ENCODE data around the gene PROX1.

Gene PROX1

GRCh38 chr1:214067397-214067796 lies 79.6 kb downstream of the PROX1 start:
- H2AFZ ChIP-seq (ENCODE audit: low read depth): no peak overlapping the region
- no peak overlapping the region for H3K27ac ChIP-seq
- H3K9ac ChIP-seq: no peak overlapping the region
- TF ChIP-seq, protein P1, sequence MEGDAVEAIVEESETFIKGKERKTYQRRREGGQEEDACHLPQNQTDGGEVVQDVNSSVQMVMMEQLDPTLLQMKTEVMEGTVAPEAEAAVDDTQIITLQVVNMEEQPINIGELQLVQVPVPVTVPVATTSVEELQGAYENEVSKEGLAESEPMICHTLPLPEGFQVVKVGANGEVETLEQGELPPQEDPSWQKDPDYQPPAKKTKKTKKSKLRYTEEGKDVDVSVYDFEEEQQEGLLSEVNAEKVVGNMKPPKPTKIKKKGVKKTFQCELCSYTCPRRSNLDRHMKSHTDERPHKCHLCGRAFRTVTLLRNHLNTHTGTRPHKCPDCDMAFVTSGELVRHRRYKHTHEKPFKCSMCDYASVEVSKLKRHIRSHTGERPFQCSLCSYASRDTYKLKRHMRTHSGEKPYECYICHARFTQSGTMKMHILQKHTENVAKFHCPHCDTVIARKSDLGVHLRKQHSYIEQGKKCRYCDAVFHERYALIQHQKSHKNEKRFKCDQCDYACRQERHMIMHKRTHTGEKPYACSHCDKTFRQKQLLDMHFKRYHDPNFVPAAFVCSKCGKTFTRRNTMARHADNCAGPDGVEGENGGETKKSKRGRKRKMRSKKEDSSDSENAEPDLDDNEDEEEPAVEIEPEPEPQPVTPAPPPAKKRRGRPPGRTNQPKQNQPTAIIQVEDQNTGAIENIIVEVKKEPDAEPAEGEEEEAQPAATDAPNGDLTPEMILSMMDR (conservative IDR thresholded peaks at IDR 0.05; ENCODE audit: low read depth, low read length): no peak
- H3K27me3 ChIP-seq (ENCODE audit: insufficient read depth, low read depth): no peaks in the 10 kb centered on the region
- H4K20me1 ChIP-seq (ENCODE audit: insufficient read depth): no peaks in the 10 kb centered on the region
- no peak overlapping the region for H3K4me2 ChIP-seq
- H3K4me1 ChIP-seq (ENCODE audit: low read depth, poor library complexity, severe bottlenecking): peaks cover 9% of the 10 kb centered on the region
- no peaks in the 10 kb centered on the region for H3K36me3 ChIP-seq (ENCODE audit: insufficient read depth)
- H3K79me2 ChIP-seq (ENCODE audit: insufficient read depth, low read depth): no peaks in the 10 kb centered on the region
- no peak overlapping the region for H3K4me3 ChIP-seq (IDR thresholded peaks at IDR 0.05; ENCODE audit: insufficient read depth, low read depth, low read length)

GRCh38 chr1:214067853-214068703 lies 80.3 kb downstream of the PROX1 start:
- H3K36me3 ChIP-seq (ENCODE audit: insufficient read depth): no peaks in the 10 kb centered on the region

DNA sequence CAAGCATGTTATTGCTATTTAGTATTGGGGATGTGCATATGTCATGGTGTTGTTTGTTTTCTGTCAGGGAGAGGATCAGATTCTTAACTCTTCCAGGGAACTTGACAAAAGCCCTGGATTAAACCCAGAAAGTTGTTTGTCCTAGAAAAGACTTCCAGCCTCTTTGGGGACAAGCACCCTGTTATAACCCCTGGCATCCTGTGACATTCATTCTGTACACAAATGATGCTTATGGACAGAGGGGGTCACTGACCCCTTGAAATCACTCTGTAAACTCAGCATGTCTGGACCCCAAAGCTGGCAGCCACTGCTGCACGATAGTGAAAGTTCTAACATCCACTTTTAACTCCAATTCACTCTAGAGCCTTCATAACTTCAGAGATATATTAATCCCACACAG lies 81.2 kb downstream of the PROX1 start:
- no peak overlapping the region for H3K4me3 ChIP-seq (IDR thresholded peaks at IDR 0.05; ENCODE audit: insufficient read depth, low read depth, low read length)
- H3K9ac ChIP-seq: no peak overlapping the region
- peaks cover 9% of the 10 kb centered on the region for H3K4me1 ChIP-seq (ENCODE audit: low read depth, poor library complexity, severe bottlenecking)
- TF ChIP-seq, protein P1 (conservative IDR thresholded peaks at IDR 0.05; ENCODE audit: low read depth, low read length): no peak
- H2AFZ ChIP-seq (ENCODE audit: low read depth): no peak overlapping the region
- H3K27me3 ChIP-seq (ENCODE audit: insufficient read depth, low read depth): no peaks in the 10 kb centered on the region
- no peaks in the 10 kb centered on the region for H4K20me1 ChIP-seq (ENCODE audit: insufficient read depth)
- no peak overlapping the region for H3K4me2 ChIP-seq
- H3K27ac ChIP-seq: no peak overlapping the region
- H3K36me3 ChIP-seq (ENCODE audit: insufficient read depth): no peaks in the 10 kb centered on the region
- H3K79me2 ChIP-seq (ENCODE audit: insufficient read depth, low read depth): no peaks in the 10 kb centered on the region

More at GRCh38 chr1:214067853-214068703, 80.3 kb downstream of the PROX1 start:
- Histone ChIP-seq H3K27me3 (ENCODE audit: insufficient read depth, low read depth) (no peaks in the 10 kb centered on the region), H3K79me2 (ENCODE audit: insufficient read depth, low read depth) (no peaks in the 10 kb centered on the region), H3K9ac (no peak overlapping the region), H4K20me1 (ENCODE audit: insufficient read depth) (no peaks in the 10 kb centered on the region), H3K4me2 (no peak overlapping the region), H3K27ac (no peak overlapping the region), H3K4me3 (IDR thresholded peaks at IDR 0.05; ENCODE audit: insufficient read depth, low read depth, low read length) (no peak overlapping the region), H3K4me1 (ENCODE audit: low read depth, poor library complexity, severe bottlenecking) (peaks cover 9% of the 10 kb centered on the region), H2AFZ (ENCODE audit: low read depth) (no peak overlapping the region)
- TF ChIP-seq, protein P1 (conservative IDR thresholded peaks at IDR 0.05; ENCODE audit: low read depth, low read length): no peak

- H3K4me3 ChIP-seq (IDR thresholded peaks at IDR 0.05; ENCODE audit: insufficient read depth, low read depth, low read length): no peak overlapping the region
- no peak overlapping the region for H3K27ac ChIP-seq
- no peak overlapping the region; the same call in 1 of the 2 replicates for H3K4me2 ChIP-seq
- no peaks in the 10 kb centered on the region for H3K79me2 ChIP-seq (ENCODE audit: insufficient read depth, low read depth)
- no peaks in the 10 kb centered on the region for H3K36me3 ChIP-seq (ENCODE audit: insufficient read depth)
- peaks cover 9% of the 10 kb centered on the region for H3K4me1 ChIP-seq (ENCODE audit: low read depth, poor library complexity, severe bottlenecking)
- no peaks in the 10 kb centered on the region for H3K27me3 ChIP-seq (ENCODE audit: insufficient read depth, low read depth)
- H2AFZ ChIP-seq (ENCODE audit: low read depth): no peak overlapping the region
- no peak overlapping the region for H3K9ac ChIP-seq
- no peaks in the 10 kb centered on the region for H4K20me1 ChIP-seq (ENCODE audit: insufficient read depth)
- TF ChIP-seq, protein P1 (conservative IDR thresholded peaks at IDR 0.05; ENCODE audit: low read depth, low read length): no peak
These were observed 83.7 kb downstream of the PROX1 start for GRCh38 chr1:214071469-214071868.
